HG03575 (cell line): ENCODE data around the gene TSPAN17.

Experiments
- ATAC-seq: cut with Tn5 transposase; IDR thresholded peaks from one replicate; pipeline ENCODE4 v1.9.1; 2021; ENCODE audit not compliant: unreplicated experiment, insufficient number of reproducible peaks, low FRiP score; ENCODE audit errors: extremely low read depth

The TSPAN17 gene

GRCh38 chr5:176637556-176637955 is 9.7 kb upstream of the TSPAN17 start:
- no peak for ATAC-seq

GRCh38 chr5:176638437-176638836 is 8.8 kb upstream of the TSPAN17 start:
- ATAC-seq: no peak

GRCh38 chr5:176639208-176639607 is 8.1 kb upstream of the TSPAN17 start:
- ATAC-seq: no peak

- no peak for ATAC-seq
Measured at GRCh38 chr5:176639981-176640380, 7.3 kb upstream of the TSPAN17 start.

GRCh38 chr5:176640616-176641015 is 6.7 kb upstream of the TSPAN17 start:
- ATAC-seq: no peak

GRCh38 chr5:176642675-176643490 is 4.4 kb upstream of the TSPAN17 start:
- no peak for ATAC-seq

GRCh38 chr5:176643491-176644219 is 3.6 kb upstream of the TSPAN17 start:
- ATAC-seq: no peak

- ATAC-seq: no peak
Measured at GRCh38 chr5:176644294-176644693, 3.0 kb upstream of the TSPAN17 start.

- no peak for ATAC-seq
Measured at GRCh38 chr5:176644878-176645670, 2.2 kb upstream of the TSPAN17 start.

GRCh38 chr5:176646049-176646706 is 1.1 kb upstream of the TSPAN17 start:
- no peak for ATAC-seq

GRCh38 chr5:176646707-176647029 is 616 bp upstream of the TSPAN17 start:
- no peak for ATAC-seq

GRCh38 chr5:176647843-176648473 is 674 bp downstream of the TSPAN17 start:
- no peak for ATAC-seq

GRCh38 chr5:176648474-176649194 is 1.4 kb downstream of the TSPAN17 start:
- no peak for ATAC-seq

GRCh38 chr5:176650354-176650884 is 3.1 kb downstream of the TSPAN17 start:
- no peak for ATAC-seq

GRCh38 chr5:176651472-176651980 is 4.2 kb downstream of the TSPAN17 start:
- ATAC-seq: no peak

GRCh38 chr5:176652136-176652535 is 4.9 kb downstream of the TSPAN17 start:
- ATAC-seq: no peak

- no peak for ATAC-seq
Measured at GRCh38 chr5:176653401-176654385, 6.4 kb downstream of the TSPAN17 start.
